HG02852 (cell line): Measurements from ENCODE around the gene UTS2.

Experiments
- ATAC-seq: cut with Tn5 transposase; IDR thresholded peaks from one replicate; pipeline ENCODE4 v1.9.1; 2021; ENCODE audit warnings: mild to moderate bottlenecking, moderate library complexity; ENCODE audit not compliant: unreplicated experiment

Gene UTS2

DNA sequence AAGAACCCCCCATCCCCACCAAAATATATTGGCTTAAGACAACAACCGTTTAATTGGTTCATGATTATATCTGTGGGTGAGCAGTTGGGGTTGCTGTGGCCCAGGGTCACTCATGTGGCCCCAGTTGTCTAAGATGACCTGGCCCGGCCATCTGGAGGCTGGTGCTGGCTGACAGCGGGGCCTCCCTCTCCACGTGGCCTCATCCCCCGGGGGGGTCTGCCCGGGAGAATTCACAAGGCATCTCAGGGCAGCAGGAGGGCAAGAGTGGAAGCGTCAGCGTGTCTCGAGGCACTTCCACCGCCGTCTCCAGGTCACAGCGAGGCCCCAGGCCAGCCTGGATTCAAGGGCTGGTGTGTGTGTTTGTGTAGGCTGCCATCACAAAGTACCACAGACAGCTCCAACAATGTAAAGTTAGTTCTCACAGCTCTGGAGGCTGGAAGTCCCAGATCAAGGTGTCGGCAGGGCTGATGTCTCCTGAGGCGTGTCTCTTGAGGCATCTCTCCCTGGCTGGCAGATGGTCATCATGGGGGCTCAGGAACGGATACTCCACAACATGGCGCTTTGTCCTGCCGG lies 11.0 kb upstream of the UTS2 start:
- no peak for ATAC-seq

DNA sequence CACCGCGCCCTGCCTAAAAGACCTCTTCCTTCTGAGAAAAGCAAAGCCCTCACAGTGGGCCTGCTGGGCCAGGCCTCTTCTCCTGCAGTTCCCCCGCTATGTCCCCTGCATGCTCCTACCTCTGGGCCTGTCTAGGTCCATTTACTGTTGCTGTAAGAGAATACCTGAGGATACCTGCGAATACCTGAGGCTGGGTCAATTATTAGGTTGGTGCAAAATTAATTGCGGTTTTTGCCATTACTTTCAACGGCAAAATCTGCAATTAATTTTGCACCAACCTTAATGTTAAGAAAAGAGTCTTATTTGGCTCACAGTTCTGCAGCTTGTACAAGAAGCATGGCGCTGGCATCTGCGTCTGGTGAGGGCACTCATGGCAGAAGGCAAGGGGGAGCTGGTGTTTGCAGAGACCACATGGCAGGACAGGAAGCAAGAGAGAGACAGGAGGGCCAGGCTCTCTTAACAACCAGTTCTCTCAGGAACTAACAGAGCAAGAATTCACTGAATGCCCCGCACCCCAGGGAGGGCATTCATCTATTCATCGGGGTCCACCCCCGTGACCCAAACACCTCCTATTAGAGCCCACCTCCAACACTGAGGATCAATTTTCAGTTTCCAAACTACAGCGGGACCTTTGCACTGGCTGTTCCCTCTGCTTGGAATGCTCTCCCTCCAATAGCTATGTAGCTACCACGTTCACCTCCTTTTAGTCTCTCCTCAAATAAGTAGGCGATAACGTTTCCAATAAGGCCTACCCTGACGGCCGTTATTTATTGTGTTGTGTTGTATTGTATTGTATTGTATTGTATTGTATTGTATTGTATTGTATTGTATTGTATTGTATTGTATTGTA lies 9.6 kb upstream of the UTS2 start:
- ATAC-seq, result no peak

DNA sequence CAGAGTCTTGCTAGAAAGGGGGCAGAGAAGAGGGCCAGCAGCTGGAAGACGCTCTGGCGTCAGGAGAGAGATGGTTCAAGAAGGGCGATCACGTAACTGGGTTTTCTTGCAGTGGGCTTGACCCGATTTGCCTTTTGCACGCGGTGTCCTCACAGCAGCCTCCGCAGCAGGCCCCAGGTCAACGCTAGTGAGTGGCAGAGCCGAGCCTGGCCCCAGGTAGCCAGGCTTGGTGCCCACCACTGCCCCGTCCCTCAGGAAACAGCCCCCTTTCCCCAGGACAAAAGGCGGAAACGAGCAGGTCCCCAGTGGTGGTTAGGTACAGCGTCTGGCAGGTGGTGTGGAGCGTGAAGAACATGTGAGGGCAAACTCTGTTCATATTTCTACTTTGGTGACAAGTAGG lies 8.6 kb upstream of the UTS2 start:
- ATAC-seq, result no peak

DNA sequence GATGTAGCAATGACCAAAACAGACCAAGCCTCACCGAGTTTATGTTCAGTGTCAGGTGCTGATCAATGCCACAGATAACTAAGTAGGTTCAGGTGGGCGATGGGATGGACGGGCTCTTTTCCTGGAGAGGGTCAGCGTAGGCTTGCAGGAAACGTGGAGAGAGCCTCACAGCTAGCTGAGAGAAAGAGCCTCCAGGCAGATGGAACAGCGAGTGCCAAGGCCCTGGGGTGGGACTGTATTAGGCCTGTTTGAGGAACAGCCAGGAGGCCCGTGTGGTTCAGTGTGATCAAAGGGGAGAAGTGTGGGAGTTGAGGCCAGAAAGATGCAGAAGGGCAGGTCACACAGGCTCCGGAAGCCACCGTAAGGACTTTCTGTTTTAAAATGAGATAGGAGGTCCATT lies 7.3 kb upstream of the UTS2 start:
- ATAC-seq, result no peak

DNA sequence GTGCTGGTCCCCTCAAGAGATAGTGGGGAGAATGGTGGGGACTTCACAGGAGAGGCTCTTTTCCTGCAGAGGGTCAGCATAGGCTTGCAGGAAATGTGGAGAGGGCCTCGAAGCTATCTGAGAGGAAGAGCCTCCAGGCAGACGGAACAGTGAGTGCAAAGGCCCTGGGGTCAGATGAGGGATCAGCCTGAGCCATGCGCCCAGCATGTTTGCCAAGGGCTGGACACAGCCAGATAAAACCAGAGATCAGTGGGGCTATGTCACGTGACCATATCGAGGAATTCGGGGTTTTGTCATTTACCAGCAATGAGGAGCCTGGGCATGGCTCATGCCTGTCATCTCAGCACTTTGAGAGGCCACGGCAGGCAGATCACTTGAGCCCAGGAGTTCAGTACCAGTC lies 6.5 kb upstream of the UTS2 start:
- no peak for ATAC-seq

DNA sequence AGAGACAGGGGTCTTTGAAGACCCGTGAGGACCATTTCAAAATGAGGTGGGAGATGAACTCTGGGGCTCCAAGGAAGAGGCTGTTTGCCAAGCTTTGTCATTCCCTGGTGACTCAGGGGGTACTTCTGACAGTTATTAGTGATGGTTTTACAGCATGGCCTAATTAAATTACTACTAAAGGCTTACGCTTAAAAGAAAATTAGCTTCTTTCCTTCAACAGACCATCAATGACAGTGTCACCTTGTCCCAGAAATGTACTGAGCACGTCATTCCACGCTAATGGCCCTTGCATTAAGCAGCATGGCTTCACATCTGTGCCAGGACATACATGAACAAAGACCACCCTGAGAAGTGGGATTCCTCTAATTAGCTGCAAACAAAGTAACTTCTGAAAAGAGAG lies 5.1 kb upstream of the UTS2 start:
- ATAC-seq, result no peak

DNA sequence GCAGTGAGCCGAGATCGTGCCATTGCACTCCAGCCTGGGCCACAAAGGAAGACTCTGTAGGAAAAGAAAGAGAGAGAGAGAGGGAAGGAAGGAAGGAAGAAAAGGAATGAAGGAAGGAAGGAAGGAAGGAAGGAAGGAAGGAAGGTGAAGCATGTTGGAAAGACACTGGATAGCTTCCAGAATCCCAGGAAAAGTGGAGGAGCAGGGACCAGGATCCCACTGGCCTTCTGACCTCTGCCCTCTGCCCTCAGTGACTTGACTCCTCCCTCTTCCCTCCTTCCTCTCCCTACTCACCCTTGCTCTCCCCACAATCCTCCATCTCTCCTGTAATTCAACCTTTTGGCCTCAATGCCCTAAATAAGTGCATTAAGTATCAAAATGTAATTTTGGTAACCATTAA lies 4.1 kb upstream of the UTS2 start:
- no peak for ATAC-seq

DNA sequence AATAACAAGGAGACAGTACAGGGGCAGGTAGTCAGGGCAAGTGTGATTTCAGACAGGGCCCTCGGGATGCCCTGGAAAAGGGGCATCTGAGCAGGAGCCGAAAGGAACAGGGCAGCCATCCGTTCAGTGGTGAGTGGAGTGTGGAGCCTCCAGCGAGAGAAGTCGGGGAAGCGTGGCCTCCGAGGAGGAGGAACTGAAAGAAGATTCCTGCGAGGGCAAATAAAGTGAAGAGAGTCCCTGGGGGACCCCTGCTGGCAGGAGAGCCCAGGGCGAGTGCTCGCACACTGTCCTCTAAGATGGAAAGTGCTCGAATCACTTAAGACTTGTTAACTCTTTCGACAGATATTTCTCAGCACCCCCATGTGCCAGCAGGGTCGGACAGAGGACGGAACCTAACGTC lies 3.5 kb upstream of the UTS2 start:
- no peak for ATAC-seq

DNA sequence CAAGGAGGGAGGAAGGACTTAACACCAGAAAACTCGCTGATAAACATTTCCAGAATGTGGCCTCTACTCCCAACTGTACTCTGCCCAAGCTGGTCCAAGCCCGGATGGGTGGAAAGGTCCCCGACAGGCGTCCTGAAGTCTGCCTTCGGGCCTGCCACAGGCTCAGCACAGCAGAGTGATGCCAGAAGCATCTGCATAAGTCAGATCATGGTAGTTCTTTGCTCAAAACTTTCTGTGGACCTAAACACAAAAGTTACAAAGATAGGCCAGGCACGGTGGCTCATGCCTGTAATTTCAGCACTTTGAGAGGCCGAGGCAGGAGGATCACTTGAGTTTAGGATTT lies 790 bp upstream of the UTS2 start:
- no peak for ATAC-seq

DNA sequence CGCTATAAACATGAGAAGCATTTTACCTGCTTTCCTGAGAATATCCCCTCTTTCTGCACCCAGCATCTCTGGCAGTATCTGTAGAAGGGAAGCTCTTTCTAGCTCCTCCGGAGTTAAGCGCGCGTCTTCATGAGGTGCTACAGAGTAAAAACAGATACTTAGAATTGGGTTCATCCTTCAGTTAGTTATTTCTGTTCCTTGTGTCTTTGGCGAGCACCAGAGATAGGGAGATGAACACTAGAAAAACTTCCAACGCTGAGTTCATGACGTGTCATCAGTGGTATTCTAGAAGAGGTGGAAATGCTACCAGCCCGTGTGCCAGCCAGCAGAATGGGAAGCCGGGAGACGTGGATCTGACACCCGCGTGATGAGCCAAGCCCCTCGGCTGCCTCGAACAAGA lies 2.1 kb downstream of the UTS2 start:
- ATAC-seq, result no peak

DNA sequence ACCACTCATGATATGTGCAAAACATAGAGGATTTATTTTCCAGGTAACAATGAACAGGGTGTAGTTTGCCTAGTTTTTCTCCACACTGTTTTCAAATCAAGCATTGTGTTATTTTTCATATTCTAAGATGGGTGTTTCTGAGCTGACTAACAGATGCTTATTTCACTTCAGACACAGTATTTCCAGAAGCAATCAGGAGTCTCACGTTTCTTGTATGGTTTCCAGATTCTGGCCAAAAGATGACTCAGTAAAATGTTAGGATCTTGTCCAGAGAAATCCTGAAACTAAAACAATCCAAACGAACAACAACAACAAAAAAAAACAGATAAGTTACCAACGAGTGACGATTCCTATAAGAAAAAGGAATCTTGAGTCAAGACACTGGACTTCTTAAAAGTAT lies 5.3 kb downstream of the UTS2 start:
- no peak for ATAC-seq

DNA sequence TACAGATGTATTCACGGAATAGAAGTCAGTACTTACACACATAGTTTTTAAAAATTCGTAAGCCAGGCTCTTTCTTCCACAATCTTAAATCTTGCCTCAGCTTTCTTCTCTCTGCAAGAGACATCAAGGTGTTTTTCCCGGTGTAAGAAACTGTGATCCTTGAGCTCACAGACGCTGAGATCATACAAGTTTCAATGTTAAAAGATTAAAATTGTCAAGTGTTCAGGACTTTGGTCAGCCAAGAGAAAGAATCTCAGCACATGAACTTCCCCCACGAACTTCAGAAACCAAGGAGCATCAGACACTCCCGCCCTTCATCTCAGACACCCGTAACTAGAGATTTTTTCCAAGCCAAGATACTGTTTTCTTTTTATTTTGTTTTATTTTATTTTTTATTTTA lies 6.2 kb downstream of the UTS2 start:
- ATAC-seq, result no peak

DNA sequence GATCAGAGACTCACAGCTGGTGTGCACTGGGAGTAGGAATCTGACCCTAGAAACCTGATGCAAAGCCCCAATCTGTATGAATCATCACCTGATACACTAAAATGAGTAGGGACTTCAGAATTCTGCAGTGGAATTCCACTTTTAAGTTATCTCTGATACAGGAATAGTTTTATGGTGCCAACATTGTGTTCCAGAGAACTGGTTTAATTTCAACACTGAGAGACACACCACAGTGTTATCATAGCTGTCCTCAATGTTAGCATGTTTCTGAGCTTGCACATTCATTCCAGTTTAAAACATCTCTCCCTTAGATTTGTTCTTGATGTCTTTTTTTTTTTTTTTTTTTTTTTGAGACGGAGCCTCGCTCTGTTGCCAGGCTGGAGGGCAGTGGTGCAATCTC lies 7.1 kb downstream of the UTS2 start:
- ATAC-seq, result no peak

DNA sequence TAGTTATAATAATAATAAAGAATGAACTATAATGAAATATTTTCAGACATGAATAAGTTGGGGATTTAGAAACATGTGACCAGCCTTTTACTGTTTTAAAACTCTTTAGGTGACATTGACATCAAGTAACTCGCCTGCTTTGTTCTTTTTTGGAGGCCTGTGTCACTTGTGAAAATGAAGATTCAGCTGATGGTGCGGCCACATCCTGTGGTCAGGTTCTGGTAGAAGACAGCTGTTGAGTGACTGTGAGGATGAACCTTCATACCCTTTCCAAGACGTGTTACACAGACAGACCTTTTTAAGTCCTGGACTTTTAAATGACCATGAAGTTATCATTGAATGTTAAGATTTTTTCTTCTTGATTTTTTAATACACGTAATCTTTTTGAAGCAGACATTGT lies 10.3 kb downstream of the UTS2 start:
- ATAC-seq, result no peak

DNA sequence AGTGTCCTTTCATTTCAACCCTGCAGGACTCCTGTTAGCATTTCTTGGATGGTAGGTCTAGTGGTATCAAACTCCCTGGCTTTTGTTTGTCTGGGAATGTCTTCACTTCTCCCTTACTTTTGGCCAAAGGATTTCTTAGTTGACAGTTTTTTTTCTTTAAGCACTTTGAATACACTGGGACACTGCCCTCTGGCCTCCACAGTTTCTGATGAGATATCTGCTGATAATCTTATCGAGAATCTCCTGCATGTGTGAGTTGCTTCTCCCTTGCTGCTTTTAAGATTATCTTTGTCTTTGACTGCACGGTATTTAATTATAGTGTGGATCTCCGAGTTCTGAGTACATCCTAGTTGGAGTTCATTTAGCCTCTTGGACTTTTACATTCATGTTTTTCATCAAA lies 13.3 kb downstream of the UTS2 start:
- ATAC-seq, result no peak

DNA sequence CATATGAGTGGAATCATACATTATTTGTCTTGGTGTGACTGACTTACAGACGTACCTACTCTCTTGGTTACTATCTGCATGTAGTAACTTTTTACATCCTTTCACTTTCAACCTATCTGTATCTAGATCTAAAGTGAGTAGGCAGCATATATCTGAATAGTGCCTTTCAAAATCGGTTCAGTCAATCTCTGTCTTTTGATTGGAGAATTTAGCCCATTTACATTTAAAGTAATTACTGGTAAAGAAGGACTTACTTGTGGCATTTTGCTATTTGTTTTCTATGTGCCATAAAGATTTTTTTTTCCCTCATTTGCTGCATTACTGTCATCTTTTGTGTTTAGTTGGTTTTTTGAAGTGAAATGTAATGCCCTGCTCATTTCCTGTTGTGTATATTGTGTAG lies 14.2 kb downstream of the UTS2 start:
- ATAC-seq, result no peak

DNA sequence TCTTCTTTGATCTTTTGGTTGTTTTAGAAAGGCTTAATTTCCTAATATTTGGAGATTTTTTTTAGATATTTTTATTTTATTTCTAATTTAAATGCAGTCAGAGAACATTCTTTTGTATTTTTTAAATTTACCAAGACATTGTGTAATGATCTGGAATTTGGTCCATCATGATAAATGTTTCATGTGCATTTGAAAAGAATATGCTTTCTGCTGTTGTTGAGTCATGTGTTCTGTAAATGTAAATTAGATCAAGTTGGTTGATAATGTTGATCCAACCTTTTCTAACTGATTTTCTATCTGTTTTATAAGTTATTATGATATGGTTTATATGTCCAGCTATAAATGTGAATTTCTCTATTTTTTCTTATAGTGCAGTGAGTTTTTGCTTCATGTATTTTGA lies 19.8 kb downstream of the UTS2 start:
- ATAC-seq, result no peak

DNA sequence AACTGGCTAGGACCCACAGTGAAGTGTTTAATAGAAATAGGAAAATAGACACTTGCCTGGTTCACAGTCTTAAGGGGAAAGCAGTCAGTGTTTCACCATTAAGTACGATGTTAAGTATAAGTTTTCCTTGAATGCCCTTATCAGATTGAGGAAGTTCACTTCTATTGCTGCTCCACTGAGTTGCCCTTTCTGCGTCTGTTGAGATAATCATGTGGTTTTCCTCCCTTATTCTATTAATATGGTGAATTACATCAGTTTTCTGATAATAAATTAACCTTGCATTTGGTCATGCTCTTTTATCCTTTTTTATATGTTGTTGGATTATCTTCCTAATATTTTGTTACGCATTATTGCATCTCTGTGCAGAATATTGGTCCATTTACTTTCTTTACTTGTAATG lies 21.4 kb downstream of the UTS2 start:
- no peak for ATAC-seq

DNA sequence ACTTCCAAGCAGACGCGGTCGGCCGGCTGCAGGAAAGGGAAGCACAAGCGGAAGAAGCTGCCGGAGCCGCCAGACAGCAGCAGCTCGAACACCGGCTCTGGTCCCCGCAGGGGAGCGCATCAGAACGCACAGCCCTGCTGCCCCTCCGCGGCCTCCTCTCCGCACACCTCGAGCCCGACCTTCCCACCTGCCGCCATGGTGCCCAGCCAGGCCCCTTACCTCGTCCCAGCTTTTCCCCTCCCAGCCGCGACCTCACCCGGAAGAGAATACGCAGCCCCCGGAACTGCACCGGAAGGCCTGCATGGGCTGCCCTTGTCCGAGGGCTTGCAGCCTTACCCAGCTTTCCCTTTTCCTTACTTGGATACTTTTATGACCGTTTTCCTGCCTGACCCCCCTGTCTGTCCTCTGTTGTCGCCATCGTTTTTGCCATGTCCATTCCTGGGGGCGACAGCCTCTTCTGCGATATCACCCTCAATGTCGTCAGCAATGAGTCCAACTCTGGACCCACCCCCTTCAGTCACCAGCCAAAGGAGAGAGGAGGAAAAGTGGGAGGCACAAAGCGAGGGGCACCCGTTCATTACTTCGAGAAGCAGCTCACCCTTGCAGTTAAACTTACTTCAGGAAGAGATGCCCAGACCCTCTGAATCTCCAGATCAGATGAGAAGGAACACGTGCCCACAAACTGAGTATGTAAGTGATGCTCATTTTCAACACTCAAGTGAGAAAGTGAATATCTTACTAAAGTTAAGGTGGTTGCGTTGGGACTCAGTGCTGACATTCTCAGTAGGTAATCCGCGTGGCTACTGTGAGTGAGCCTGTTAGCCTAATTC lies 25.5 kb downstream of the UTS2 start:
- ATAC-seq, result no peak

DNA sequence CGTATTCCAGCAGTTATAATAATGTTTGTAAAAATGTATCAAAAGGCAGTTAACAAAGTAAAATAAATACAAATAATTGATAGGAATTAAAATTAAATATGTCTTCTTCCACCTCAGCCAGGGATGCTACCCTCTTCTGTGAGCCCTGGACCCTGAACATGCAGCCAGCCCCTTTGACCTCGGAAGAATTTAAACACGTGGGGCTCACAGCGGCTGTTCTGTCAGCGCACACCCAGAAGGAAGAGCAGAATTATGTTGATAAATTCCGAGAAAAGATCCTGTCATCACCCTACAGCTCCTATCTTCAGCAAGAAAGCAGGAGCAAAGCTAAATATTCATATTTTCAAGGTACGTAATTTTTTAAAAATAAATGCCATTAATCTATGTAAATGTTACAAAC lies 26.5 kb downstream of the UTS2 start:
- no peak for ATAC-seq

DNA sequence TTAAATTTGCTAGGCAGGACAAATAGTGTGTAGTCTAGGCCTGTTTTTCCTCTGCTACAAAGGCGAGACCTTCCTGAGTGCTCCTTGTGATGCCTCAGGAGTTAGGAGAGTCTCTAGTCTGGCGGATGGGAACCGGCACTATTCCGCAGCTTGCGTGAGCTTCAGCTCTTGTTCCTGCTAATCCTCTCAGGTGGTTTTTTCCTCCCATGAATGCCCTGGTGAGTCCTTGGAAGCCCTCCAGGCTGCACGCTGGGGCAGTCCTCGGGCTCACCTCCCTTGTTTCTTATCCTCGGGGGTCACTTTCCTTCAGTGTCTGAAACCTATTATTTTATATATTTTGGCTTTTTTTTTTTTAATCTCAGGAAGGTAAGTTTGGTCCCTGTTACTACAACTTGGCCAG lies 28.2 kb downstream of the UTS2 start:
- no peak for ATAC-seq

DNA sequence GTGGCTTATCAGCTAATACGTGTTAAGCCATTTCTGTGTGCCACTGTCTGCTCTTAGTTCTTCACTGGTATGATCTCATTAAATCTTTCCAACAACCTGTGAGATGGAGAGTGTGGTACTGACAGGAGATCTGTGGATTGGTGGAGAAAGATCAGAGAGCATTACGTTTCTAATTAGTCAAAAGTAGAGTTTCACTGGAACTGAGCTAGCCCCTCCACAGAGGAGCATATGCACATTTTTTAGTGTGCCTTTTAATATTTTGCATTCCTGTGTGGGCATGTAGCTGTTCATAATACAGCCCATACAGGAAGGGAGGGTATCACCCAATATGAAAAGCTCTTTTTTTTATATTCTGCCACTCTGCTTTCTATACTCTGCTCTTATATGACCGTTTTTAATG lies 31.6 kb downstream of the UTS2 start:
- ATAC-seq, result no peak
